Fibroblast of lung (primary cell): ENCODE results near the gene RSF1. TPM values are rescaled to one million over a fixed set of nuclear protein-coding genes. Genes with fewer than 3 reads are reported as not detected.

Source experiments
- DNase-seq, 2 donors: peaks; one replicate each; pipeline versions ENCODE4 v3.0.0 to v3.0.0-alpha.2; 2010; ENCODE audit warnings: low read depth in 2 of 2
- H2AFZ ChIP-seq: 2 replicates; pipeline ENCODE4 v1.5.1; 2012; ENCODE audit warnings: low read length, control low read depth, inconsistent platforms
- H3K27ac ChIP-seq: 2 replicates; pipeline ENCODE4 v1.5.1; 2011; ENCODE audit warnings: low read length, control low read depth; ENCODE audit not compliant: insufficient read depth
- H3K27me3 ChIP-seq: 2 replicates; pipeline ENCODE4 v1.5.1; 2011; ENCODE audit warnings: mild to moderate bottlenecking, low read length; ENCODE audit not compliant: control insufficient read depth, insufficient read depth
- H3K36me3 ChIP-seq: 2 replicates; pipeline ENCODE4 v1.5.1; 2011; ENCODE audit warnings: low read length; ENCODE audit not compliant: control insufficient read depth, insufficient read depth
- H3K4me1 ChIP-seq: 2 replicates; pipeline ENCODE4 v1.5.1; 2011; ENCODE audit warnings: low read length; ENCODE audit not compliant: control insufficient read depth, insufficient read depth; ENCODE audit errors: extremely low read depth
- H3K4me2 ChIP-seq: 2 replicates; pipeline ENCODE4 v1.5.1; 2011; ENCODE audit warnings: low read length, control low read depth; ENCODE audit not compliant: insufficient read depth; ENCODE audit errors: extremely low read depth
- H3K4me3 ChIP-seq, 4 experiments: fragments of 200-600 bp in 1 of 4; sonication (generic) in 1 of 4; replicated peaks in 1 of 4; 2 replicates each; pipeline ENCODE4 v1.5.1; 2011 to 2016; ENCODE audit warnings: low read length in 4 of 4, low read depth in 3 of 4, mild to moderate bottlenecking in 3 of 4, control low read depth in 2 of 4, inconsistent platforms in 1 of 4, mixed read lengths in 1 of 4; ENCODE audit not compliant: insufficient read depth in 1 of 4; ENCODE audit errors: control extremely low read depth in 1 of 4
- H3K79me2 ChIP-seq: 2 replicates; pipeline ENCODE4 v1.5.1; 2012; ENCODE audit warnings: mild to moderate bottlenecking, low read length, inconsistent platforms; ENCODE audit not compliant: control insufficient read depth, insufficient read depth
- H3K9ac ChIP-seq: 2 replicates; pipeline ENCODE4 v1.5.1; 2011; ENCODE audit warnings: mild to moderate bottlenecking, low read length, control low read depth; ENCODE audit not compliant: insufficient read depth
- H3K9me3 ChIP-seq: 2 replicates; pipeline ENCODE4 v1.5.1; 2012; ENCODE audit warnings: low read depth, low read length; ENCODE audit not compliant: control insufficient read depth, insufficient read depth
- H4K20me1 ChIP-seq: 2 replicates; pipeline ENCODE4 v1.5.1; 2011; ENCODE audit warnings: low read length; ENCODE audit not compliant: control insufficient read depth, insufficient read depth; ENCODE audit errors: extremely low read depth
- EZH2 ChIP-seq: IDR thresholded peaks from 2 replicates; pipeline ENCODE4 v1.5.1; 2012; ENCODE audit warnings: low read length, control low read depth, mild to moderate bottlenecking; ENCODE audit errors: missing control alignments
- polyA plus RNA-seq, 2 donors: library from polyadenylated mRNA; depleted of rRNA in 1 of 2; stranded (reverse) in 1 of 2; unstranded in 1 of 2; fragments of >200 nt; gene quantifications; 2 replicates each; pipeline ENCODE4 v1.2.1, GENCODE V29; 2011 to 2012; ENCODE audit warnings: missing spikeins in 1 of 2
- total RNA-seq: library from RNA; depleted of rRNA; stranded (reverse); fragments of >200 nt; gene quantifications from 2 replicates; pipeline ENCODE4 v1.2.1, GENCODE V29; 2014
- TF ChIP-seq, protein P1 (sequence below), 2 donors: IDR thresholded peaks in 1 of 2; conservative IDR thresholded peaks in 1 of 2; 1 replicate in 1 of 2; 2 replicates in 1 of 2; pipeline ENCODE4 v1.5.1; 2011 to 2012; ENCODE audit warnings: low read length in 2 of 2, control low read depth in 1 of 2, inconsistent platforms in 1 of 2, low read depth in 1 of 2, mild to moderate bottlenecking in 1 of 2

The RSF1 gene
- total and polyA plus RNA-seq, 2 donors (not counting 1 experiment from before 2014, with no cell fraction given), result 27.5 to 38.1 TPM

DNA sequence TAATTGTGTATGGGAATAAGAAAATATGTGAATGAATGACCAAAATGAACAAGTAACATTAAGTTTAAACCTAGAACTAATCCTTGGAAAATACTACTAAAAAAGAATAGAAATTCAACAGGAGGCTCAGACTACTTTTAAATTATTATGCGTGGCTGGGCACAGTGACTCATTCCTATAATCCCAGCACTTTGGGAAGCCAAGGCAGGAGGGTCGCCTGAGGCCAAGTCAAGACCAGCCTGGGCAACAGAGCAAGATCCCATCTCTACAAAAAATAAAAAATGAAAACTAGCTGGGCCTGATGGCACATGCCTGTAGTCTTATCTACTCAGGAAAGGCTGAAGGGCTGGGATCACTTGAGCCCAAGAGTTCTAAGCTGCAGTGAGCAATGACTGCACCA, 97.5 kb downstream of the RSF1 start:
- Histone ChIP-seq H3K4me1 (no peaks in the 10 kb centered on the region), H3K4me2 (no peak overlapping the region), H3K79me2 (no peaks in the 10 kb centered on the region), H3K27me3 (no peaks in the 10 kb centered on the region), H3K36me3 (peaks cover 5% of the 10 kb centered on the region), H3K27ac (no peak overlapping the region), H4K20me1 (no peaks in the 10 kb centered on the region), H2AFZ (no peak overlapping the region), H3K9me3 (no peaks in the 10 kb centered on the region), H3K4me3 (no peak overlapping the region), H3K9ac (no peak overlapping the region)
- peak in 1 of 2 donors; percentile 10 for DNase-seq
- TF ChIP-seq, protein P1, sequence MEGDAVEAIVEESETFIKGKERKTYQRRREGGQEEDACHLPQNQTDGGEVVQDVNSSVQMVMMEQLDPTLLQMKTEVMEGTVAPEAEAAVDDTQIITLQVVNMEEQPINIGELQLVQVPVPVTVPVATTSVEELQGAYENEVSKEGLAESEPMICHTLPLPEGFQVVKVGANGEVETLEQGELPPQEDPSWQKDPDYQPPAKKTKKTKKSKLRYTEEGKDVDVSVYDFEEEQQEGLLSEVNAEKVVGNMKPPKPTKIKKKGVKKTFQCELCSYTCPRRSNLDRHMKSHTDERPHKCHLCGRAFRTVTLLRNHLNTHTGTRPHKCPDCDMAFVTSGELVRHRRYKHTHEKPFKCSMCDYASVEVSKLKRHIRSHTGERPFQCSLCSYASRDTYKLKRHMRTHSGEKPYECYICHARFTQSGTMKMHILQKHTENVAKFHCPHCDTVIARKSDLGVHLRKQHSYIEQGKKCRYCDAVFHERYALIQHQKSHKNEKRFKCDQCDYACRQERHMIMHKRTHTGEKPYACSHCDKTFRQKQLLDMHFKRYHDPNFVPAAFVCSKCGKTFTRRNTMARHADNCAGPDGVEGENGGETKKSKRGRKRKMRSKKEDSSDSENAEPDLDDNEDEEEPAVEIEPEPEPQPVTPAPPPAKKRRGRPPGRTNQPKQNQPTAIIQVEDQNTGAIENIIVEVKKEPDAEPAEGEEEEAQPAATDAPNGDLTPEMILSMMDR (conservative IDR thresholded peaks at IDR 0.05 in 1 of 2, IDR thresholded peaks at IDR 0.05 in 1 of 2; ENCODE audit: low read depth in 1 of 2, low read length in 2 of 2), result no peak
- TF ChIP-seq EZH2, result no peak

DNA sequence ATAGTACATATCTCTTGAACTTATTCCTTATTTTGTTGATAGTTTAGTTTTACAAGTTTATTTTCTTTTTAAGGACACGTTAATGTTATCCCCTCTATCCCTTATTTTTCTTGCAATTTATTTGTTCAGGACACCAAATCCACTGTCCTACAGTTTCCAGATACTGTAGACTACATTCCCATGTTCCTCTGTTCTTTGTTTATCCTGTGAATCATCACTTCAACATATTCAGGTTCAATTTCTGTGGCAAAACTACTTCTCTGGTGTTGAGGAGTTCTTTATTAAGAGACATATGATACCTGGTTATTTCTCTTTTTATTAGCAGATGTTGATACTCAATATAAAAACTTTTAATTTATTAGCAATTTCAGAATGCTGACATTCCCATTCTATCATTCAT, 110.2 kb downstream of the RSF1 start:
- Histone ChIP-seq H3K79me2 (no peaks in the 10 kb centered on the region), H3K27ac (no peak overlapping the region), H2AFZ (no peak overlapping the region), H3K4me2 (no peak overlapping the region), H3K36me3 (no peaks in the 10 kb centered on the region), H3K9ac (no peak overlapping the region), H3K4me3 (no peak overlapping the region), H4K20me1 (no peaks in the 10 kb centered on the region), H3K9me3 (no peaks in the 10 kb centered on the region), H3K4me1 (peaks cover 2% of the 10 kb centered on the region), H3K27me3 (no peaks in the 10 kb centered on the region)
- TF ChIP-seq EZH2, result no peak
- TF ChIP-seq, protein P1 (conservative IDR thresholded peaks at IDR 0.05 in 1 of 2, IDR thresholded peaks at IDR 0.05 in 1 of 2; ENCODE audit: low read depth in 1 of 2, low read length in 2 of 2), result no peak
- DNase-seq, result peak; percentile 18 to 64

DNA sequence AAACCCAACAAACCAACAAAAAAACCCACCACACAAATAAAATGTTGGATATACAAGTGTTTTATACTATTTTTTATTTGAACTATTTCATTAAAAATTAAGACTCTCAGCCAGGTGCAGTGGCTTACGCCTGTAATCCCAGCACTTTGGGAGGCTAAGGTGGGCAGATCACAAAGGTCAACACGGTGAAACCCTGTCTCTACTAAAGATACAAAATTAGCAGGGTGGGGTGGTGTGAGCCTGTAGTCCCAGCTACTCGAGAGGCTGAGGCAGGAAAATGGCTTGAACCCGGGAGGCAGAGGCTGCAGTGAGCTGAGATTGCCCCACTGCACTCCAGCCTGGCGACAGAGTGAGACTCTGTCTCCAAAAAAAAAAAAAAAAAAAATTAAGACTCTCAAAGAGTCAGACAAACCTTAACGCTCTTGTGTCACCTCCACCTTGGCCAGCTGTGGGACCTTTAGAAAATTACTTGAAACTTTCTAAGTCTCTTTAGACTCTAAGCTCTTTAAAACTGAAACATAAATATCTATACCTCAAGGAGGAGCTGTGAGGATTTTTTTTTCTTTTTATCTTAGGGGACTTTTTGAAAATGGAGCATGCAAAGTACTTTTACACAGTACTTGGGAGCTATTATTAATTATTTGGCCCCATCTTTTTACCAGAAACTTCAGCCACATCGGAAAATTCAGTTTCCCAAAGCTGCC, 114.5 kb downstream of the RSF1 start:
- Histone ChIP-seq H3K9me3 (no peaks in the 10 kb centered on the region), H3K36me3 (no peaks in the 10 kb centered on the region), H3K4me1 (peaks cover 2% of the 10 kb centered on the region), H3K4me2 (no peak overlapping the region), H4K20me1 (no peaks in the 10 kb centered on the region), H3K79me2 (no peaks in the 10 kb centered on the region), H3K27ac (no peak overlapping the region), H3K27me3 (no peaks in the 10 kb centered on the region), H3K4me3 (no peak overlapping the region), H2AFZ (no peak overlapping the region), H3K9ac (no peak overlapping the region)
- TF ChIP-seq, protein P1 (conservative IDR thresholded peaks at IDR 0.05 in 1 of 2, IDR thresholded peaks at IDR 0.05 in 1 of 2; ENCODE audit: low read depth in 1 of 2, low read length in 2 of 2), result no peak
- TF ChIP-seq EZH2, result no peak
- DNase-seq, result no peak
